ENCODE data around the gene ASIP. TPM values are rescaled to one million over a fixed set of nuclear protein-coding genes. Genes with fewer than 3 reads are reported as not detected.
"Not testable (repeated sequence)": the region's sequence is repeated elsewhere in the genome, so short reads cannot be mapped to it uniquely, and the experiment has no call there.

ASIP gene
- total and polyA plus RNA-seq, 2 of the 4 experiments (the other 2 are of a cell fraction) = not detected

DNA sequence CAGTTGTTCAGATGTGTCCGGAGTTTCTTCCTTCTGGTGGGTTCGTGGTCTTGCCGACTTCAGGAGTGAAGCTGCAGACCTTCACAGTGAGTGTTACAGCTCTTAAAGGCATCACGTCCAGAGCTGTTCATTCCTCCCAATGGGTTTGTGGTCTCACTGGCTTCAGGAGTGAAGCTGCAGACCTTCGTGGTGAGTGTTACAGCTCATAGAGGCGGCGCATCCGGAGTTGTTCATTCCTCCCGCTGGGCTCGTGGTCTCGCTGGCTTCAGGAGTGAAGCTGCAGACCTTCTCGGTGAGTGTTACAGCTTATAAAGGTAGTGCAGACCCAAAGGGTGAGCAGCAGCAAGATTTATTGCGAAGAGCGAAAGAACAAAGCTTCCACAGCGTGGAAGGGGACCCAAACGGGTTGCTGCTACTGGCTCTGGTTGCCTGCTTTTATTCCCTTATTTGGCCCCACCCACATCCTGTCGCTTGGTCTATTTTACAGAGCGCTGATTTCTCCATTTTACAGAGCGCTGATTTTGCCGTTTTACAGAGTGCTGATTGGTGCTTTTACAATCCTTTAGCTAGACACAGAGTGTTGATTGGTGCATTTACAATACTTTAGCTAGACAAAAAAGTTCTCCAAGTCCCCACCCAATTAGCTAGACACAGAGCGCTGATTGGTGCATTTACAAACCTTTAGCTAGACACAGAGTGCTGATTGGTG, 35.9 kb upstream of the ASIP start:
- H3K18ac ChIP-seq (ENCODE audit: low read depth, low read length); intact Hi-C loops (cut with micrococcal nuclease); H2AFZ ChIP-seq (replicated peaks; ENCODE audit: low read length, poor library complexity); H3K9me3 ChIP-seq (ENCODE audit: control insufficient read depth, insufficient read depth, low read length); H3K36me3 ChIP-seq (ENCODE audit: control insufficient read depth, insufficient read depth, low read length); H3K4me2 ChIP-seq (ENCODE audit: low read depth, low read length); H4K5ac ChIP-seq (ENCODE audit: low read depth, low read length); DNase-seq; H2AK9ac ChIP-seq (replicated peaks; ENCODE audit: low read depth, low read length, poor library complexity); H2BK120ac ChIP-seq (ENCODE audit: low read depth, low read length); CTCF ChIA-PET; H3K14ac ChIP-seq (replicated peaks; ENCODE audit: low read depth, low read length); H3K9me1 ChIP-seq (ENCODE audit: insufficient read depth, low read length); H3K27ac ChIP-seq (ENCODE audit: insufficient read depth, low read length); H2BK5ac ChIP-seq (ENCODE audit: low read depth, low read length, poor library complexity, severe bottlenecking); H3K56ac ChIP-seq (ENCODE audit: extremely low read depth, insufficient read depth, low read length); H4K20me1 ChIP-seq (ENCODE audit: insufficient read depth, low read length); H3K4ac ChIP-seq (ENCODE audit: low read depth, low read length); H3K4me3 ChIP-seq (ENCODE audit: insufficient read depth, low read depth, low read length); dilution Hi-C loops (cut with HindIII; ENCODE audit: low sequenced_read_pairs, unreplicated experiment); POLR2A ChIA-PET (ENCODE audit: unreplicated experiment); H3K79me1 ChIP-seq (ENCODE audit: low read depth in 1 of 2, low read length in 2 of 2); H4K91ac ChIP-seq (ENCODE audit: insufficient read depth, low read depth, low read length); ATAC-seq (ENCODE audit: low read depth); H2BK15ac ChIP-seq (ENCODE audit: low read depth, low read length); in situ Hi-C loops (cut with MboI; ENCODE audit: low sequenced_read_pairs); H2AK5ac ChIP-seq (ENCODE audit: low read depth, low read length); H4K8ac ChIP-seq (ENCODE audit: low read depth in 2 of 2, low read length in 2 of 2); H3K4me1 ChIP-seq (ENCODE audit: control insufficient read depth, insufficient read depth, low read length); BruUV-seq (replicated peaks); H3K23ac ChIP-seq (ENCODE audit: low read depth, low read length); H3K9ac ChIP-seq (ENCODE audit: low read depth, low read length); H2BK20ac ChIP-seq (ENCODE audit: low read depth, low read length): not testable (repeated sequence)
- 72% methylated on average over 5 of the region's 21 CpGs; no CpG with 5 or more reads in 1 of the 2 experiments for WGBS, 2 experiments (ENCODE audit: extremely low coverage in 2 of 2, insufficient read length in 1 of 2)
- peaks cover 13% of the 10 kb centered on the region for H3K27me3 ChIP-seq (ENCODE audit: control insufficient read depth, insufficient read depth, low read length)
